Measurements from ENCODE around the gene ALDH3B2. TPM values are rescaled to one million over a fixed set of nuclear protein-coding genes. Genes with fewer than 3 reads are reported as not detected.

ALDH3B2 gene
- total RNA-seq, 1 experiment from 2014 or later, result not detected

- ChIA-PET POLR2A (no interaction called here), CTCF (interaction anchor here (0.7 to 2.9 kb wide), 9 partner anchors 9 to 163 kb away, joined by 3 to 34 read pairs (median 7); partner anchors contain the start of gene GSTP1), RAD21 (ENCODE audit: low non-redundant PET in 1 of 2, low total read pairs in 2 of 2, uncharacterized antibody in 2 of 2, unreplicated experiment in 2 of 2) (interaction anchor here in 1 of 2 experiments (0.8 kb wide), 1 partner anchor 63 kb away, joined by 4 read pairs; no protein-coding TSS in a partner anchor)
- Histone ChIP-seq H3K36me3 (ENCODE audit: control insufficient read depth in 1 of 2, insufficient read depth in 2 of 2, low read length in 2 of 2) (no peaks in the 10 kb centered on the region), H3K9me2 (ENCODE audit: insufficient read depth) (no peaks in the 10 kb centered on the region), H3K9me3 (ENCODE audit: control insufficient read depth in 1 of 2, insufficient read depth in 1 of 2, low read depth in 1 of 2, low read length in 2 of 2) (no peaks in the 10 kb centered on the region), H2AFZ (ENCODE audit: low read depth, low read length, poor library complexity, severe bottlenecking) (no peak overlapping the region), H3K4me2 (ENCODE audit: low read length) (peak overlapping the region; percentile 92; the same call in 1 of the 2 replicates), H3K4me3 (replicated peaks in 1 of 2; ENCODE audit: low read depth in 1 of 2, low read length in 2 of 2) (no peak overlapping the region), H3K79me2 (ENCODE audit: insufficient read depth, low read length) (no peaks in the 10 kb centered on the region), H3K9ac (ENCODE audit: low read length) (no peak overlapping the region), H3K27me3 (ENCODE audit: insufficient read depth, low read length) (no peaks in the 10 kb centered on the region), H3K4me1 (ENCODE audit: control insufficient read depth in 1 of 2, insufficient read depth in 2 of 2, low read length in 2 of 2) (peaks cover 5 to 25% of the 10 kb centered on the region in 2 experiments; a peak in 3 of 4 replicates), H4K20me1 (ENCODE audit: insufficient read depth) (no peaks in the 10 kb centered on the region), H3K27ac (ENCODE audit: low read depth, low read length) (no peak overlapping the region)
- intact Hi-C loops (cut with micrococcal nuclease), result no loop called here
- no peak for DNase-seq (ENCODE audit: low read depth, low spot score)
- BruUV-seq (replicated peaks), result no TSS peak
- no peak for ATAC-seq
- no peak for TF ChIP-seq CTCF (IDR thresholded peaks at IDR 0.05 in 2 of 3, conservative IDR thresholded peaks at IDR 0.05 in 1 of 3; ENCODE audit: borderline replicate concordance in 1 of 3, insufficient read depth in 1 of 3, low read depth in 2 of 3, low read length in 2 of 3)
Measured at GRCh38 chr11:67627812-67628624, 46.4 kb downstream of the ALDH3B2 start.

GRCh38 chr11:67627441-67627811, 47.0 kb downstream of the ALDH3B2 start:
- ChIA-PET CTCF (interaction anchor here (1.6 kb wide), 1 partner anchor 64 kb away, joined by 4 read pairs; no protein-coding TSS in a partner anchor), RAD21 (ENCODE audit: low non-redundant PET in 1 of 2, low total read pairs in 2 of 2, uncharacterized antibody in 2 of 2, unreplicated experiment in 2 of 2) (no interaction called here), POLR2A (no interaction called here)
- no TSS peak for BruUV-seq (replicated peaks)
- intact Hi-C loops (cut with micrococcal nuclease), result no loop called here
- ATAC-seq, result no peak
- Histone ChIP-seq H3K27ac (ENCODE audit: low read depth, low read length) (no peak overlapping the region), H3K79me2 (ENCODE audit: insufficient read depth, low read length) (no peaks in the 10 kb centered on the region), H3K9me3 (ENCODE audit: control insufficient read depth in 1 of 2, insufficient read depth in 1 of 2, low read depth in 1 of 2, low read length in 2 of 2) (no peaks in the 10 kb centered on the region), H3K36me3 (ENCODE audit: control insufficient read depth in 1 of 2, insufficient read depth in 2 of 2, low read length in 2 of 2) (no peaks in the 10 kb centered on the region), H2AFZ (ENCODE audit: low read depth, low read length, poor library complexity, severe bottlenecking) (no peak overlapping the region), H3K27me3 (ENCODE audit: insufficient read depth, low read length) (no peaks in the 10 kb centered on the region), H3K9ac (ENCODE audit: low read length) (no peak overlapping the region), H3K4me2 (ENCODE audit: low read length) (no peak overlapping the region), H3K4me1 (ENCODE audit: control insufficient read depth in 1 of 2, insufficient read depth in 2 of 2, low read length in 2 of 2) (peaks cover 5 to 25% of the 10 kb centered on the region in 2 experiments; a peak in 3 of 4 replicates), H3K4me3 (replicated peaks in 1 of 2; ENCODE audit: low read depth in 1 of 2, low read length in 2 of 2) (no peak overlapping the region), H4K20me1 (ENCODE audit: insufficient read depth) (no peaks in the 10 kb centered on the region), H3K9me2 (ENCODE audit: insufficient read depth) (no peaks in the 10 kb centered on the region)
- DNase-seq (ENCODE audit: low read depth, low spot score), result no peak
- TF ChIP-seq ZNF274 (IDR thresholded peaks at IDR 0.05; ENCODE audit: low read depth, low read length) (no peak), MAX (IDR thresholded peaks at IDR 0.05) (no peak), CBX3 (IDR thresholded peaks at IDR 0.05; ENCODE audit: low read depth) (no peak), REST (IDR thresholded peaks at IDR 0.05; ENCODE audit: low read depth) (no peak), FOSL1 (IDR thresholded peaks at IDR 0.05; ENCODE audit: low read depth) (no peak), ATF3 (IDR thresholded peaks at IDR 0.05) (no peak), ZFX (IDR thresholded peaks at IDR 0.05) (no peak), SIN3A (IDR thresholded peaks at IDR 0.05; ENCODE audit: low read depth) (no peak), EZH2phosphoT487 (IDR thresholded peaks at IDR 0.05; ENCODE audit: borderline replicate concordance) (no peak), JUND (IDR thresholded peaks at IDR 0.05) (no peak), ELF1 (IDR thresholded peaks at IDR 0.05; ENCODE audit: borderline replicate concordance, low read depth) (no peak), YY1 (IDR thresholded peaks at IDR 0.05; ENCODE audit: extremely low read depth, insufficient replicate concordance, low read depth, low read length) (no peak)

Measured in HCT116 (cell line).